K562 (cell line): ENCODE data around the gene LST1. TPM values are rescaled to one million over a fixed set of nuclear protein-coding genes. Genes with fewer than 3 reads are reported as not detected.

Experiments used
- BRD9 ChIP-seq: fragments of 450-650 bp; IDR thresholded peaks from 2 replicates; pipeline ENCODE4 v1.6.1; 2018; ENCODE audit warnings: low read depth; ENCODE audit not compliant: partially characterized antibody
- DACH1 ChIP-seq: fragments of 450-650 bp; IDR thresholded peaks from 2 replicates; pipeline ENCODE4 v1.6.1; 2018; ENCODE audit not compliant: partially characterized antibody
- DMBX1 ChIP-seq: fragments of 250-450 bp; sonication (Bioruptor Pico); IDR thresholded peaks from 2 replicates; pipeline ENCODE4 v1.8.0; 2022; ENCODE audit warnings: inconsistent platforms, mild to moderate bottlenecking, moderate library complexity, borderline replicate concordance
- GTF2A2 ChIP-seq: IDR thresholded peaks from 2 replicates; pipeline ENCODE4 v1.6.1; 2016; ENCODE audit warnings: mild to moderate bottlenecking, missing genetic modification characterization, missing compliant biosample characterization
- MAZ ChIP-seq, 2 experiments: fragments of 450-650 bp in 1 of 2; sonication (generic) in 1 of 2; formaldehyde crosslinking; IDR thresholded peaks in 1 of 2; conservative IDR thresholded peaks in 1 of 2; 2 replicates each; pipeline versions ENCODE4 v1.4.0 to v1.5.0; 2020; ENCODE audit warnings: mild to moderate bottlenecking in 1 of 2, missing genetic modification reagents in 1 of 2
- NR4A1 ChIP-seq, 2 experiments: fragments of 250-450 bp in 1 of 2; fragments of 450-650 bp in 1 of 2; sonication (Bioruptor Pico) in 1 of 2; IDR thresholded peaks; 2 replicates each; pipeline versions ENCODE4 v1.4.0 to v1.6.1; 2016 to 2020; ENCODE audit warnings: mild to moderate bottlenecking in 2 of 2, missing compliant biosample characterization in 1 of 2, missing genetic modification characterization in 1 of 2, moderate library complexity in 1 of 2
- OTX1 ChIP-seq: fragments of 450-650 bp; formaldehyde crosslinking; IDR thresholded peaks from 2 replicates; pipeline ENCODE4 v1.4.0; 2022; ENCODE audit warnings: mild to moderate bottlenecking
- PTBP1 ChIP-seq: fragments of 200-400 bp; formaldehyde crosslinking; IDR thresholded peaks from 2 replicates; pipeline ENCODE4 v1.6.1; 2017; ENCODE audit warnings: low read depth, low read length
- RB1 ChIP-seq: fragments of 450-650 bp; IDR thresholded peaks from 2 replicates; pipeline ENCODE4 v1.6.1; 2017; ENCODE audit warnings: low read depth, mild to moderate bottlenecking
- RBFOX2 ChIP-seq: fragments of 200-400 bp; formaldehyde crosslinking; IDR thresholded peaks from 2 replicates; pipeline ENCODE4 v1.6.1; 2017; ENCODE audit warnings: low read depth, mild to moderate bottlenecking, low read length, moderate library complexity
- TAF9B ChIP-seq: fragments of 450-650 bp; IDR thresholded peaks from 2 replicates; pipeline ENCODE4 v1.6.1; 2018; ENCODE audit warnings: mild to moderate bottlenecking; ENCODE audit not compliant: partially characterized antibody
- YY1 ChIP-seq, 3 experiments: IDR thresholded peaks; 2 replicates each; pipeline ENCODE4 v1.6.1; 2011; ENCODE audit warnings: low read length in 2 of 3, mild to moderate bottlenecking in 2 of 3, moderate library complexity in 2 of 3, borderline replicate concordance in 1 of 3, control low read depth in 1 of 3, low read depth in 1 of 3; ENCODE audit not compliant: insufficient read depth in 3 of 3, insufficient replicate concordance in 2 of 3, control insufficient read depth in 1 of 3, insufficient read length in 1 of 3; ENCODE audit errors: extremely low read depth in 1 of 3
- ZNF175 ChIP-seq: fragments of 200-800 bp; sonication (Bioruptor generic); IDR thresholded peaks from 2 replicates; pipeline ENCODE4 v1.6.1; 2016; ENCODE audit warnings: low read depth, mild to moderate bottlenecking, missing genetic modification characterization, missing compliant biosample characterization
- ZNF263 ChIP-seq: sonication (generic); formaldehyde crosslinking; IDR thresholded peaks from 2 replicates; pipeline ENCODE4 v1.8.0; 2022; ENCODE audit warnings: mild to moderate bottlenecking, missing genetic modification reagents, borderline replicate concordance
- ZNF77 ChIP-seq: fragments of 250-450 bp; sonication (Bioruptor Pico); IDR thresholded peaks from 2 replicates; pipeline ENCODE4 v1.5.0; 2020
- polyA plus RNA-seq, 8 experiments: library from polyadenylated mRNA; depleted of rRNA in 4 of 8; stranded (reverse) in 5 of 8; unstranded in 3 of 8; fragments of >200 nt; fragmentation: Nextera tagmentation in 2 of 8; fragmentation: Illumina TruSeq in 1 of 8; extraction: Ambion mirVana in 2 of 8; extraction: Trizol in 1 of 8; gene quantifications; 2 replicates each; pipeline versions ENCODE4 v1.2.1 to v1.2.3, GENCODE V29; 2011 to 2014; ENCODE audit warnings: inconsistent platforms in 1 of 8, missing spikeins in 1 of 8
- total RNA-seq, 7 experiments: library from RNA; depleted of rRNA in 6 of 7; stranded (reverse); fragments of >200 nt in 6 of 7; fragmentation: Illumina TruSeq in 2 of 7; extraction: Trizol in 2 of 7; gene quantifications; 2 replicates each; pipeline versions ENCODE4 v1.2.1 to v1.2.3, GENCODE V29; 2011 to 2021; ENCODE audit warnings: low replicate concordance in 1 of 7
- TF ChIP-seq, protein P1 (sequence below): fragments of 450-650 bp; IDR thresholded peaks from 2 replicates; pipeline ENCODE4 v1.6.1; 2017; ENCODE audit warnings: antibody characterized with exemption, mild to moderate bottlenecking
- TF ChIP-seq, protein P2 (sequence below), 2 experiments: fragments of 250-450 bp in 1 of 2; fragments of 450-650 bp in 1 of 2; sonication (Bioruptor Pico) in 1 of 2; IDR thresholded peaks; 2 replicates each; pipeline versions ENCODE4 v1.6.1 to v1.8.0; 2016 to 2021; ENCODE audit warnings: mild to moderate bottlenecking in 2 of 2, moderate library complexity in 2 of 2, missing compliant biosample characterization in 1 of 2, missing genetic modification characterization in 1 of 2
- TF ChIP-seq, protein P3 (sequence below): sonication (generic); formaldehyde crosslinking; IDR thresholded peaks from 2 replicates; pipeline ENCODE4 v1.8.0; 2022; ENCODE audit warnings: mild to moderate bottlenecking, low read depth, missing genetic modification reagents
- TF ChIP-seq, protein P4 (sequence below): fragments of 250-450 bp; sonication (Bioruptor Pico); IDR thresholded peaks from 2 replicates; pipeline ENCODE4 v1.6.1; 2021; ENCODE audit warnings: mild to moderate bottlenecking

Gene LST1
- total and polyA plus RNA-seq, 9 of the 15 experiments (the other 6 are each of a cell fraction or from before 2014, with no cell fraction given) = 0.82 to 7.8 (median 1.7) TPM

DNA sequence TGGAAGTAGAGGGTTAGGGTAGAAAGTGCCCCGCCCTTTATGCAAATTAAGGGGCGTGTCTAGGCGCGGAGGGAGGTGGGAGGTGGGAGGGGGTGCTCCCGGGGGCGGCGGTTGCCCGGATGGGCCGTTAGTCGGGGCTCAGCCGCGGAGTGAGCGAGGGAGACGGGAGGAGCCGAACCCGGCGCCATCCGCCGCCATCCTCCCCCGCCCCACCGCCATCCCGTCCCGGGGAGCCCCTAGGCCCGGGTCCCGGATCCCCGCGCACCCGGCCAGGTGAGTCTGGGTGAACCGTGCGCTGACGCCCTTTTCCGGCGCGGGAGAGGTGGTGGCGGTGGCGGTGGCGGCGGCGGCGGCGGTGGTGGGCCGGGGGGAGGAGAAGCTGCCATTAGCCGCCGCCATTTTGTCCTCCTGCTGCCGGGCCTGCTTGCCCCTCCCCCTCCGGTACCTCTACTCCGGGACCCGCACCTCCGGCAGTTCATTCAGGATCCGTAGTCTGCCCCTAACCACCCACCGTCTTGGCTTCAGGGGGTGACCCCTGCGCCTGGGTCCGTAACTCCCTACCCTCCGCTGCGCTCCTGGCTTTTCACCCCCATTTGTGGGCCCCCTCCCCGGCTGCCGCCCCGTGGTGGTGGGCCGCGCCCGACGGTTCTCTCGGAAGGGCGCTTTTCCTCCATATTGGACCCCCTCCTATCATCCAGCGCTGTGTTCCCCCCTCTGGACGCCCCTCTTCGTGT lies 34.7 kb downstream of the LST1 start, which contains the start of gene PRRC2A (continued):
- TF ChIP-seq ZNF175 (CRISPR knock-in tag) (peak; percentile 86), DMBX1 (no peak), YY1 (IDR thresholded peaks at IDR 0.05; ENCODE audit: borderline replicate concordance in 1 of 3, control insufficient read depth in 1 of 3, extremely low read depth in 1 of 3, insufficient read depth in 3 of 3, insufficient read length in 1 of 3, insufficient replicate concordance in 2 of 3, low read depth in 1 of 3, low read length in 2 of 3) (peak; percentile 92 to 96 (median 92)), PTBP1 (no peak), ZNF263 (CRISPR knock-in tag) (peak; percentile 57; the same call in 1 of the 2 replicates), DACH1 (peak; percentile 31), MAZ (CRISPR knock-in tag; conservative IDR thresholded peaks at IDR 0.05 in 1 of 2, IDR thresholded peaks at IDR 0.05 in 1 of 2) (peak; percentile 97 to 99), GTF2A2 (tag) (peak; percentile 89), OTX1 (CRISPR knock-in tag) (peak; percentile 51; the same call in 1 of the 2 replicates), RB1 (peak; percentile 86), RBFOX2 (peak; percentile 89), BRD9 (peak; percentile 92), ZNF77 (no peak), NR4A1 (CRISPR knock-in tag; IDR thresholded peaks at IDR 0.05) (no peak), NR4A1 (tag; IDR thresholded peaks at IDR 0.05) (peak; percentile 49; the same call in 1 of the 2 replicates), TAF9B (peak; percentile 100)
- TF ChIP-seq, protein P1, sequence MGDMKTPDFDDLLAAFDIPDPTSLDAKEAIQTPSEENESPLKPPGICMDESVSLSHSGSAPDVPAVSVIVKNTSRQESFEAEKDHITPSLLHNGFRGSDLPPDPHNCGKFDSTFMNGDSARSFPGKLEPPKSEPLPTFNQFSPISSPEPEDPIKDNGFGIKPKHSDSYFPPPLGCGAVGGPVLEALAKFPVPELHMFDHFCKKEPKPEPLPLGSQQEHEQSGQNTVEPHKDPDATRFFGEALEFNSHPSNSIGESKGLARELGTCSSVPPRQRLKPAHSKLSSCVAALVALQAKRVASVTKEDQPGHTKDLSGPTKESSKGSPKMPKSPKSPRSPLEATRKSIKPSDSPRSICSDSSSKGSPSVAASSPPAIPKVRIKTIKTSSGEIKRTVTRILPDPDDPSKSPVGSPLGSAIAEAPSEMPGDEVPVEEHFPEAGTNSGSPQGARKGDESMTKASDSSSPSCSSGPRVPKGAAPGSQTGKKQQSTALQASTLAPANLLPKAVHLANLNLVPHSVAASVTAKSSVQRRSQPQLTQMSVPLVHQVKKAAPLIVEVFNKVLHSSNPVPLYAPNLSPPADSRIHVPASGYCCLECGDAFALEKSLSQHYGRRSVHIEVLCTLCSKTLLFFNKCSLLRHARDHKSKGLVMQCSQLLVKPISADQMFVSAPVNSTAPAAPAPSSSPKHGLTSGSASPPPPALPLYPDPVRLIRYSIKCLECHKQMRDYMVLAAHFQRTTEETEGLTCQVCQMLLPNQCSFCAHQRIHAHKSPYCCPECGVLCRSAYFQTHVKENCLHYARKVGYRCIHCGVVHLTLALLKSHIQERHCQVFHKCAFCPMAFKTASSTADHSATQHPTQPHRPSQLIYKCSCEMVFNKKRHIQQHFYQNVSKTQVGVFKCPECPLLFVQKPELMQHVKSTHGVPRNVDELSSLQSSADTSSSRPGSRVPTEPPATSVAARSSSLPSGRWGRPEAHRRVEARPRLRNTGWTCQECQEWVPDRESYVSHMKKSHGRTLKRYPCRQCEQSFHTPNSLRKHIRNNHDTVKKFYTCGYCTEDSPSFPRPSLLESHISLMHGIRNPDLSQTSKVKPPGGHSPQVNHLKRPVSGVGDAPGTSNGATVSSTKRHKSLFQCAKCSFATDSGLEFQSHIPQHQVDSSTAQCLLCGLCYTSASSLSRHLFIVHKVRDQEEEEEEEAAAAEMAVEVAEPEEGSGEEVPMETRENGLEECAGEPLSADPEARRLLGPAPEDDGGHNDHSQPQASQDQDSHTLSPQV = no peak
- TF ChIP-seq, protein P2, sequence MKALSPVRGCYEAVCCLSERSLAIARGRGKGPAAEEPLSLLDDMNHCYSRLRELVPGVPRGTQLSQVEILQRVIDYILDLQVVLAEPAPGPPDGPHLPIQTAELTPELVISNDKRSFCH (CRISPR knock-in tag; IDR thresholded peaks at IDR 0.05) = no peak
- TF ChIP-seq, protein P2 (tag; IDR thresholded peaks at IDR 0.05) = no peak; the same call in 1 of the 2 replicates
- TF ChIP-seq, protein P3, sequence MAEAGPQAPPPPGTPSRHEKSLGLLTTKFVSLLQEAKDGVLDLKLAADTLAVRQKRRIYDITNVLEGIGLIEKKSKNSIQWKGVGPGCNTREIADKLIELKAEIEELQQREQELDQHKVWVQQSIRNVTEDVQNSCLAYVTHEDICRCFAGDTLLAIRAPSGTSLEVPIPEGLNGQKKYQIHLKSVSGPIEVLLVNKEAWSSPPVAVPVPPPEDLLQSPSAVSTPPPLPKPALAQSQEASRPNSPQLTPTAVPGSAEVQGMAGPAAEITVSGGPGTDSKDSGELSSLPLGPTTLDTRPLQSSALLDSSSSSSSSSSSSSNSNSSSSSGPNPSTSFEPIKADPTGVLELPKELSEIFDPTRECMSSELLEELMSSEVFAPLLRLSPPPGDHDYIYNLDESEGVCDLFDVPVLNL (CRISPR knock-in tag) = no peak
- TF ChIP-seq, protein P4, sequence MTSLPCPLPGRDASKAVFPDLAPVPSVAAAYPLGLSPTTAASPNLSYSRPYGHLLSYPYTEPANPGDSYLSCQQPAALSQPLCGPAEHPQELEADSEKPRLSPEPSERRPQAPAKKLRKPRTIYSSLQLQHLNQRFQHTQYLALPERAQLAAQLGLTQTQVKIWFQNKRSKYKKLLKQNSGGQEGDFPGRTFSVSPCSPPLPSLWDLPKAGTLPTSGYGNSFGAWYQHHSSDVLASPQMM = no peak
